HepG2 (cell line): ENCODE results near the gene SSC4D. TPM values are rescaled to one million over a fixed set of nuclear protein-coding genes. Genes with fewer than 3 reads are reported as not detected.

Source experiments
- ATF1 ChIP-seq: IDR thresholded peaks from 2 replicates; pipeline ENCODE4 v1.6.1; 2016; ENCODE audit warnings: mild to moderate bottlenecking, control low read depth
- EHMT2 ChIP-seq: fragments of 200-600 bp; sonication (generic); IDR thresholded peaks from 2 replicates; pipeline ENCODE4 v1.7.0; 2017; ENCODE audit warnings: antibody characterized with exemption, low read depth, low read length, borderline replicate concordance
- FOXO1 ChIP-seq: sonication (generic); formaldehyde crosslinking; IDR thresholded peaks from 2 replicates; pipeline ENCODE4 v1.4.0; 2020; ENCODE audit warnings: missing genetic modification reagents
- JARID2 ChIP-seq: sonication (generic); formaldehyde crosslinking; IDR thresholded peaks from 2 replicates; pipeline ENCODE4 v1.8.1; 2023; ENCODE audit warnings: missing genetic modification reagents, inconsistent platforms; ENCODE audit not compliant: insufficient replicate concordance
- MED13 ChIP-seq: sonication (generic); formaldehyde crosslinking; IDR thresholded peaks from 2 replicates; pipeline ENCODE4 v1.5.0; 2020; ENCODE audit warnings: missing genetic modification reagents
- MED8 ChIP-seq: sonication (generic); formaldehyde crosslinking; IDR thresholded peaks from 2 replicates; pipeline ENCODE4 v1.8.1; 2023; ENCODE audit warnings: mild to moderate bottlenecking, missing genetic modification reagents; ENCODE audit not compliant: insufficient replicate concordance
- NFE2L1 ChIP-seq: sonication (generic); formaldehyde crosslinking; IDR thresholded peaks from 2 replicates; pipeline ENCODE4 v1.4.0; 2020; ENCODE audit warnings: missing genetic modification reagents, mild to moderate bottlenecking, borderline replicate concordance
- SP5 ChIP-seq: IDR thresholded peaks from 2 replicates; pipeline ENCODE4 v1.6.1; 2016; ENCODE audit warnings: low read depth, borderline replicate concordance
- ZBTB42 ChIP-seq: sonication (generic); formaldehyde crosslinking; IDR thresholded peaks from 2 replicates; pipeline ENCODE4 v1.5.0; 2020; ENCODE audit warnings: mild to moderate bottlenecking, missing genetic modification reagents
- ZNF264 ChIP-seq: sonication (generic); formaldehyde crosslinking; IDR thresholded peaks from 2 replicates; pipeline ENCODE4 v1.4.0; 2020; ENCODE audit warnings: missing genetic modification reagents
- ZNF296 ChIP-seq: sonication (generic); formaldehyde crosslinking; conservative IDR thresholded peaks from 2 replicates; pipeline ENCODE4 v1.5.0; 2020; ENCODE audit warnings: mild to moderate bottlenecking, missing genetic modification reagents
- ZNF564 ChIP-seq: sonication (generic); formaldehyde crosslinking; IDR thresholded peaks from 2 replicates; pipeline ENCODE4 v1.8.1; 2023; ENCODE audit warnings: mild to moderate bottlenecking, missing genetic modification reagents
- ZNF672 ChIP-seq: sonication (generic); formaldehyde crosslinking; IDR thresholded peaks from 2 replicates; pipeline ENCODE4 v1.8.1; 2022; ENCODE audit warnings: missing genetic modification reagents
- ZNF780A ChIP-seq: sonication (generic); formaldehyde crosslinking; IDR thresholded peaks from 2 replicates; pipeline ENCODE4 v1.8.0; 2022; ENCODE audit warnings: mild to moderate bottlenecking, missing genetic modification reagents, moderate library complexity
- ZNF841 ChIP-seq: sonication (generic); formaldehyde crosslinking; IDR thresholded peaks from 2 replicates; pipeline ENCODE4 v1.8.1; 2023; ENCODE audit warnings: missing genetic modification reagents, borderline replicate concordance
- polyA plus RNA-seq, 8 experiments: library from polyadenylated mRNA; depleted of rRNA in 3 of 8; stranded (reverse) in 7 of 8; unstranded in 1 of 8; fragments of >200 nt; fragmentation: Illumina TruSeq in 4 of 8; extraction: Trizol in 4 of 8; gene quantifications; 2 replicates each; pipeline versions ENCODE4 v1.2.1 to v1.2.3, GENCODE V29; 2011 to 2016; ENCODE audit warnings: low read depth in 4 of 8, missing spikeins in 1 of 8, mixed read lengths in 1 of 8; ENCODE audit not compliant: insufficient read depth in 1 of 8
- total RNA-seq, 5 experiments: library from RNA; depleted of rRNA; stranded (reverse); fragments of >200 nt; fragmentation: Illumina TruSeq; extraction: Trizol; gene quantifications; 2 replicates each; pipeline ENCODE4 v1.2.3, GENCODE V29; 2016; ENCODE audit warnings: low read depth in 1 of 5
- TF ChIP-seq, protein P1 (sequence below): sonication (generic); formaldehyde crosslinking; IDR thresholded peaks from 2 replicates; pipeline ENCODE4 v1.4.0; 2020; ENCODE audit warnings: mild to moderate bottlenecking, low read depth, missing genetic modification reagents
- TF ChIP-seq, protein P2 (sequence below): sonication (generic); formaldehyde crosslinking; IDR thresholded peaks from 2 replicates; pipeline ENCODE4 v1.8.1; 2023; ENCODE audit warnings: mild to moderate bottlenecking, moderate library complexity, missing genetic modification reagents
- TF ChIP-seq, protein P3 (sequence below): sonication (generic); formaldehyde crosslinking; IDR thresholded peaks from 2 replicates; pipeline ENCODE4 v1.4.0; 2020; ENCODE audit warnings: missing genetic modification reagents
- TF ChIP-seq, protein P4 (sequence below): IDR thresholded peaks from 2 replicates; pipeline ENCODE4 v1.6.1; 2016; ENCODE audit warnings: mild to moderate bottlenecking
- TF ChIP-seq, protein P5 (sequence below): IDR thresholded peaks from 2 replicates; pipeline ENCODE4 v1.6.1; 2016; ENCODE audit warnings: control low read depth

Gene SSC4D
- total and polyA plus RNA-seq, 2 of the 13 experiments (the other 11 are each of a cell fraction or from before 2014, with no cell fraction given) = 33.3 to 63.8 TPM

DNA sequence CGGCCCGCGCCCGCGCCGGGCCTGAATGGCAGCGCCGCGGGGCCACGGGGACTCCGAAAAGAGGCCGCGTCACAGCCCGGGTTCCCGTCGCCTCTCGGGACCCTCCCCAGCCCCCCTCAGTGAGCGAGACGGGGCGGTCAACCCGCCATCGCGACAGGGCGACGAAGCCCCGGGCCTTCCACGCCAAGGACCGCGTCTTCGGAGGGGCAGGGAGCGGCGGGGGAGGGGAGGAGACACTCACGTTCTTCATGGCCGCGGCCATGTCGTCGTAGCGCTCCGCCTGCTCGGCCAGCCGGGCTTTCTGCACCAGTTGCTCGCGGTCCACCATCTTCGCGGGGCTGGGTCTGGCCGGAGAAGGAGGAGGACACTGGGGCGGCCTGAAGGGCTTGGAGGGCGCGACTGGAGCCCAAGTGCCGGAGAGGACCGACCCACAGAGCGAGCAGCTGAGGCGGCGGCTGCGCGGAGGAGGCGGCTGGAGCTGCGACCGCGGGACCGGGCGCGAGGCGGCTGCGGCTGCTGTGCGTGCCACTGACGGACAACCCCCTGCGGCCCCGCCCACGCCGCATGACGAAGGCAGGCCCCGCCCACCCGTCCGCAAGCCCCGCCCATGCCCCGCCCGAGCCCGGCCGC, 50.9 kb downstream of the SSC4D start, which contains the start of gene YWHAG (continued):
- TF ChIP-seq NFE2L1 (CRISPR knock-in tag) = no peak
- TF ChIP-seq, protein P1, sequence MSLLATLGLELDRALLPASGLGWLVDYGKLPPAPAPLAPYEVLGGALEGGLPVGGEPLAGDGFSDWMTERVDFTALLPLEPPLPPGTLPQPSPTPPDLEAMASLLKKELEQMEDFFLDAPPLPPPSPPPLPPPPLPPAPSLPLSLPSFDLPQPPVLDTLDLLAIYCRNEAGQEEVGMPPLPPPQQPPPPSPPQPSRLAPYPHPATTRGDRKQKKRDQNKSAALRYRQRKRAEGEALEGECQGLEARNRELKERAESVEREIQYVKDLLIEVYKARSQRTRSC = 0 out of 2 replicates have a peak, but pooled peaks have one; percentile 35
- TF ChIP-seq JARID2 (CRISPR knock-in tag) = no peak
- TF ChIP-seq, protein P2, sequence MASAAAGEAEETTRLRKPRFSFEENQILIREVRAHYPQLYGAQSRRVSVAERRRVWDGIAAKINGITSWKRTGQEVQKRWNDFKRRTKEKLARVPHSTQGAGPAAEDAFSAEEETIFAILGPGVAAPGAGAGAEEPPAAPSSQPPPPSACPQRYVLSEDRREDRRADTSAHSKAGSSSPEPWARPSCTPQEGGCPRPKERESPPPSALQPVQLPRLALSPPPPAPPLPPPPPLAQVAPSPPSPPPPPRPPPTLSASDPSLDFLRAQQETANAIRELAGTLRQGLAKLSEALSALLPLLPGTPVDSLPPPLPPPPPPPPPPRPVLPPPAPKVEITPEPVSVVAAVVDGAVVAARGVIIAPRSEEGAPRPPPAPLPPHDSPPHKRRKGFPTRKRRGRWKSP (CRISPR knock-in tag) = peak; percentile 44; the same call in 1 of the 2 replicates
- TF ChIP-seq, protein P3, sequence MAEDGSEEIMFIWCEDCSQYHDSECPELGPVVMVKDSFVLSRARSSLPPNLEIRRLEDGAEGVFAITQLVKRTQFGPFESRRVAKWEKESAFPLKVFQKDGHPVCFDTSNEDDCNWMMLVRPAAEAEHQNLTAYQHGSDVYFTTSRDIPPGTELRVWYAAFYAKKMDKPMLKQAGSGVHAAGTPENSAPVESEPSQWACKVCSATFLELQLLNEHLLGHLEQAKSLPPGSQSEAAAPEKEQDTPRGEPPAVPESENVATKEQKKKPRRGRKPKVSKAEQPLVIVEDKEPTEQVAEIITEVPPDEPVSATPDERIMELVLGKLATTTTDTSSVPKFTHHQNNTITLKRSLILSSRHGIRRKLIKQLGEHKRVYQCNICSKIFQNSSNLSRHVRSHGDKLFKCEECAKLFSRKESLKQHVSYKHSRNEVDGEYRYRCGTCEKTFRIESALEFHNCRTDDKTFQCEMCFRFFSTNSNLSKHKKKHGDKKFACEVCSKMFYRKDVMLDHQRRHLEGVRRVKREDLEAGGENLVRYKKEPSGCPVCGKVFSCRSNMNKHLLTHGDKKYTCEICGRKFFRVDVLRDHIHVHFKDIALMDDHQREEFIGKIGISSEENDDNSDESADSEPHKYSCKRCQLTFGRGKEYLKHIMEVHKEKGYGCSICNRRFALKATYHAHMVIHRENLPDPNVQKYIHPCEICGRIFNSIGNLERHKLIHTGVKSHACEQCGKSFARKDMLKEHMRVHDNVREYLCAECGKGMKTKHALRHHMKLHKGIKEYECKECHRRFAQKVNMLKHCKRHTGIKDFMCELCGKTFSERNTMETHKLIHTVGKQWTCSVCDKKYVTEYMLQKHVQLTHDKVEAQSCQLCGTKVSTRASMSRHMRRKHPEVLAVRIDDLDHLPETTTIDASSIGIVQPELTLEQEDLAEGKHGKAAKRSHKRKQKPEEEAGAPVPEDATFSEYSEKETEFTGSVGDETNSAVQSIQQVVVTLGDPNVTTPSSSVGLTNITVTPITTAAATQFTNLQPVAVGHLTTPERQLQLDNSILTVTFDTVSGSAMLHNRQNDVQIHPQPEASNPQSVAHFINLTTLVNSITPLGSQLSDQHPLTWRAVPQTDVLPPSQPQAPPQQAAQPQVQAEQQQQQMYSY (CRISPR knock-in tag) = 0 out of 2 replicates have a peak, but pooled peaks have one; percentile 18
- TF ChIP-seq MED13 (CRISPR knock-in tag) = no peak
- TF ChIP-seq, protein P4, sequence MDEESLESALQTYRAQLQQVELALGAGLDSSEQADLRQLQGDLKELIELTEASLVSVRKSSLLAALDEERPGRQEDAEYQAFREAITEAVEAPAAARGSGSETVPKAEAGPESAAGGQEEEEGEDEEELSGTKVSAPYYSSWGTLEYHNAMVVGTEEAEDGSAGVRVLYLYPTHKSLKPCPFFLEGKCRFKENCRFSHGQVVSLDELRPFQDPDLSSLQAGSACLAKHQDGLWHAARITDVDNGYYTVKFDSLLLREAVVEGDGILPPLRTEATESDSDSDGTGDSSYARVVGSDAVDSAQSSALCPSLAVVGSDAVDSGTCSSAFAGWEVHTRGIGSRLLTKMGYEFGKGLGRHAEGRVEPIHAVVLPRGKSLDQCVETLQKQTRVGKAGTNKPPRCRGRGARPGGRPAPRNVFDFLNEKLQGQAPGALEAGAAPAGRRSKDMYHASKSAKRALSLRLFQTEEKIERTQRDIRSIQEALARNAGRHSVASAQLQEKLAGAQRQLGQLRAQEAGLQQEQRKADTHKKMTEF (CRISPR knock-in tag) = peak; percentile 70; the same call in 1 of the 2 replicates
- TF ChIP-seq ZBTB42 (CRISPR knock-in tag) = peak; percentile 38; the same call in 1 of the 2 replicates
- no peak for TF ChIP-seq EHMT2
- TF ChIP-seq ZNF564 (CRISPR knock-in tag) = peak; percentile 77
- no peak for TF ChIP-seq ZNF841
- no peak for TF ChIP-seq MED8 (CRISPR knock-in tag)
- no peak; the same call in 1 of the 2 replicates for TF ChIP-seq ZNF780A
- no peak; the same call in 1 of the 2 replicates for TF ChIP-seq SP5 (CRISPR knock-in tag)
- TF ChIP-seq FOXO1 (CRISPR knock-in tag) = no peak; the same call in 1 of the 2 replicates
- no peak; the same call in 1 of the 2 replicates for TF ChIP-seq ZNF296 (CRISPR knock-in tag)
- no peak for TF ChIP-seq ZNF264 (CRISPR knock-in tag)
- TF ChIP-seq ATF1 (CRISPR knock-in tag) = no peak
- TF ChIP-seq ZNF672 (CRISPR knock-in tag) = no peak
- TF ChIP-seq, protein P5, sequence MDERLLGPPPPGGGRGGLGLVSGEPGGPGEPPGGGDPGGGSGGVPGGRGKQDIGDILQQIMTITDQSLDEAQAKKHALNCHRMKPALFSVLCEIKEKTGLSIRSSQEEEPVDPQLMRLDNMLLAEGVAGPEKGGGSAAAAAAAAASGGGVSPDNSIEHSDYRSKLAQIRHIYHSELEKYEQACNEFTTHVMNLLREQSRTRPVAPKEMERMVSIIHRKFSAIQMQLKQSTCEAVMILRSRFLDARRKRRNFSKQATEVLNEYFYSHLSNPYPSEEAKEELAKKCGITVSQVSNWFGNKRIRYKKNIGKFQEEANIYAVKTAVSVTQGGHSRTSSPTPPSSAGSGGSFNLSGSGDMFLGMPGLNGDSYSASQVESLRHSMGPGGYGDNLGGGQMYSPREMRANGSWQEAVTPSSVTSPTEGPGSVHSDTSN = no peak
